GM12873 (cell line): Measurements from ENCODE around the gene TMEM132A.

Experiments
- TF ChIP-seq, protein P1 (sequence below): IDR thresholded peaks from 2 replicates; pipeline ENCODE4 v1.5.1; 2012; ENCODE audit warnings: low read depth, mild to moderate bottlenecking, moderate library complexity, low read length, control low read depth; ENCODE audit not compliant: insufficient read depth; ENCODE audit errors: missing control alignments

The TMEM132A gene

GRCh38 chr11:60952742-60953170 is 28.5 kb downstream of the TMEM132A start:
- TF ChIP-seq, protein P1, sequence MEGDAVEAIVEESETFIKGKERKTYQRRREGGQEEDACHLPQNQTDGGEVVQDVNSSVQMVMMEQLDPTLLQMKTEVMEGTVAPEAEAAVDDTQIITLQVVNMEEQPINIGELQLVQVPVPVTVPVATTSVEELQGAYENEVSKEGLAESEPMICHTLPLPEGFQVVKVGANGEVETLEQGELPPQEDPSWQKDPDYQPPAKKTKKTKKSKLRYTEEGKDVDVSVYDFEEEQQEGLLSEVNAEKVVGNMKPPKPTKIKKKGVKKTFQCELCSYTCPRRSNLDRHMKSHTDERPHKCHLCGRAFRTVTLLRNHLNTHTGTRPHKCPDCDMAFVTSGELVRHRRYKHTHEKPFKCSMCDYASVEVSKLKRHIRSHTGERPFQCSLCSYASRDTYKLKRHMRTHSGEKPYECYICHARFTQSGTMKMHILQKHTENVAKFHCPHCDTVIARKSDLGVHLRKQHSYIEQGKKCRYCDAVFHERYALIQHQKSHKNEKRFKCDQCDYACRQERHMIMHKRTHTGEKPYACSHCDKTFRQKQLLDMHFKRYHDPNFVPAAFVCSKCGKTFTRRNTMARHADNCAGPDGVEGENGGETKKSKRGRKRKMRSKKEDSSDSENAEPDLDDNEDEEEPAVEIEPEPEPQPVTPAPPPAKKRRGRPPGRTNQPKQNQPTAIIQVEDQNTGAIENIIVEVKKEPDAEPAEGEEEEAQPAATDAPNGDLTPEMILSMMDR = no peak

- TF ChIP-seq, protein P1 = no peak
Measured at GRCh38 chr11:60953781-60954180, 29.5 kb downstream of the TMEM132A start.

- TF ChIP-seq, protein P1 = no peak
Measured at GRCh38 chr11:60954421-60954820, 30.2 kb downstream of the TMEM132A start.

DNA sequence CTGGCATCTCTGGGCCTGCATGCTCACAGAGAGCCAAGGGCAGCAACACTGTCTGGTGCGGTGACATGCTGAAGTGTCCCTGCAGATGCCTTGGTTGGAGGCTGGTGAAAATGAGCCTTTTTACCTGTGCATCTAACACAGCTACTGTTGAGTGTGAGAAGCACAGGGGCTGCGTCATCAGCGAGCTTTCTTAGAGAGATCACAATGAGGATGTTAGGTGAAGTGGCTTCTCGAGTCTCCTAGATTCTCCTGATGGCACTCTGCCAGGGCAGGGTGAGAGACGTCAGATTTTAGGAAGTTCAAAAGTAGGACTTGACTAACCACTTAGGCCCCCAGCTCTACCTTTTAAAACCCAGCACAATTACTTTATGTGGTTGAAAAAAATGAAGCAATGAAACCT is 31.3 kb downstream of the TMEM132A start:
- TF ChIP-seq, protein P1 = no peak

GRCh38 chr11:60957188-60957587 is 32.9 kb downstream of the TMEM132A start:
- TF ChIP-seq, protein P1 = no peak

DNA sequence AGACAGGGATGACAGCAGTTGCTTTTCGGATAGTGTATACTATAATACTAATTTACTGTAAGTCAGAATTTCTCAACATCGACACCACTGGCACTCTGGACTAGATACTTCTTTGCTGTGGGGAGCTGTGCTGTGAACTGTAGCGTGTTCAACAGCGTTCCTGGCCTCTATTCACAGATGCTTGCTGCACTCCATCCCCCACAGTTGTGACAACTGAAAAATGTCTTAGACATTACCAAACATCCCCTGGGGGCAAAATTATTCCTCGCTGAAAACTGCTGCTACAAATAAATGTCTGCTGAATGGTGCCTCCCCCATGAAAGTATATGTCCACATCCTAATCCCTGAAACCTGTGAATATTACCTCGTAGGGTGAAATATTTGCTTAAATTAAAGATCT is 35.2 kb downstream of the TMEM132A start:
- TF ChIP-seq, protein P1 = no peak

- TF ChIP-seq, protein P1 = no peak
Measured at GRCh38 chr11:60960405-60960804, 36.1 kb downstream of the TMEM132A start.

DNA sequence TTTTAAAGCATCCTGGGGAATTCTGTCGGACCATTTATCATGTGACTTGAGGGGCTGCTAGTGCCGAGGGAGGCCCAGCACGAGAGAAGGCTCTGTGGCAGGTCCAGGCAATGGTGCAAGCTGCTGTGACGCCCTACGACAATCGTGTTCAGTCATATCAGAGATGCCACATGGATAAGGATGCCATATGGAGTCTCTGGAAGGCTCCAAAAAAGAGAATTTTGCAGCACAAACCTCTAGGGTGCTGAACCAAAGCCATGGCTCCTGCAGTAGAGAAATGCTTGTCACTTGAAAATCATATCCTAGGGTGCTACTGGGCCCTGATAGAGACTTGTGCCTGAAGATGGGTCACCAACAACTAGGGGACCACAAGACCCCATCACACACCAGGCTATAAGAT is 40.5 kb downstream of the TMEM132A start:
- TF ChIP-seq, protein P1 = no peak
